Nephron progenitor cell (in vitro differentiated cells): ENCODE measurements around the gene UBXN10.

ENCODE experiments used
- DNase-seq: peaks from one replicate; pipeline ENCODE4 v3.0.0; 2021
- H3K27ac Mint-ChIP-seq: 2 replicates; pipeline ENCODE4 v1.8.0; 2021; ENCODE audit warnings: mild to moderate bottlenecking, moderate library complexity, mixed read lengths
- H3K27me3 Mint-ChIP-seq: 2 replicates; pipeline ENCODE4 v1.8.0; 2021; ENCODE audit warnings: mild to moderate bottlenecking, low read depth, mixed read lengths; ENCODE audit not compliant: poor library complexity
- H3K36me3 Mint-ChIP-seq: 2 replicates; pipeline ENCODE4 v1.8.0; 2021; ENCODE audit warnings: low read depth, mixed read lengths
- H3K4me1 Mint-ChIP-seq: 2 replicates; pipeline ENCODE4 v1.8.0; 2021; ENCODE audit warnings: mixed read lengths
- H3K4me3 Mint-ChIP-seq: 2 replicates; pipeline ENCODE4 v1.8.0; 2021; ENCODE audit warnings: mild to moderate bottlenecking, moderate library complexity, mixed read lengths
- H3K9me3 Mint-ChIP-seq: 2 replicates; pipeline ENCODE4 v1.8.0; 2021; ENCODE audit warnings: mild to moderate bottlenecking, moderate library complexity, mixed read lengths
- TF ChIP-seq, protein P1 (sequence below): fragments of 200-600 bp; sonication (generic); IDR thresholded peaks from 2 replicates; pipeline ENCODE4 v1.5.0; 2021; ENCODE audit warnings: antibody characterized with exemption

UBXN10 gene

DNA sequence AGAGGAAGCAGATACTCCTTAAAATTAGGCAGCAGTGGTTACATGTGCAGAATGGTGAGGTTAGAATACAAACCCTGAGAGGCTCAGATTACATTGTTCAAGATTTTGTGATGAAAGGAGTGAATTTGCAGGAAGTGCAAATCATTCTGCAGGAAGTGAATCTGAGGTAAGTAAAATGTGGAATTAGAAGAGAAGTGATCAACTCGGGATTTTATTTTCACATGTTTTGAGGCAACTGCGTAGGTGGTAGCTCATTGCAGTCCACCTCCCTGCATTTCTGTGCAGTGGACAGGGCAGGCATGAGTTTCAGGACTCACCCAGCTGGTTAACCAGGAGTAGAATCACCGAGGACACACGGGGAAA lies 2.5 kb downstream of the UBXN10 start:
- H3K27me3 Mint-ChIP-seq: peaks cover 3% of the 10 kb centered on the region

DNA sequence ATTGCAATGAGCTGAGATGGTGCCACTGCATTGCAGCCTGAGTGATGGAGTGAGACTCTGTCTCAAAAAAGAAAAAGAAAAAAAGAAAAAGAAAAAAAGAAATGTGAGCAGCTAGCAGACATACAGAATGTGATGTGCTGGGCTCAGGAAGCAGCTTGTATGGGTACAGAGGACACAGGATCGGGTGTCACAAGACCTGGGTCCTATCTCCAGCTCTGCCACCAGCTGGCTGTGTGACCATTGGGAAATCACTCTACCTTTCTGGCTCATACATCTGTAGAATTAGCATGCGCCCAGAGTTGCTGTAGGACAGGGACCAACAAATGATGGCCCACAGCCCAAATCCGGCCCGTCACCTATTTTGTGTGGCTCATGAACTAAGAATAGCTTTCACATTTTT lies 3.8 kb downstream of the UBXN10 start:
- Mint-ChIP-seq H3K27ac (no peak overlapping the region), H3K36me3 (no peaks in the 10 kb centered on the region), H3K9me3 (no peaks in the 10 kb centered on the region), H3K4me1 (peaks cover 53% of the 10 kb centered on the region), H3K4me3 (no peak overlapping the region), H3K27me3 (peaks cover 3% of the 10 kb centered on the region)
- DNase-seq: no peak
- TF ChIP-seq, protein P1, sequence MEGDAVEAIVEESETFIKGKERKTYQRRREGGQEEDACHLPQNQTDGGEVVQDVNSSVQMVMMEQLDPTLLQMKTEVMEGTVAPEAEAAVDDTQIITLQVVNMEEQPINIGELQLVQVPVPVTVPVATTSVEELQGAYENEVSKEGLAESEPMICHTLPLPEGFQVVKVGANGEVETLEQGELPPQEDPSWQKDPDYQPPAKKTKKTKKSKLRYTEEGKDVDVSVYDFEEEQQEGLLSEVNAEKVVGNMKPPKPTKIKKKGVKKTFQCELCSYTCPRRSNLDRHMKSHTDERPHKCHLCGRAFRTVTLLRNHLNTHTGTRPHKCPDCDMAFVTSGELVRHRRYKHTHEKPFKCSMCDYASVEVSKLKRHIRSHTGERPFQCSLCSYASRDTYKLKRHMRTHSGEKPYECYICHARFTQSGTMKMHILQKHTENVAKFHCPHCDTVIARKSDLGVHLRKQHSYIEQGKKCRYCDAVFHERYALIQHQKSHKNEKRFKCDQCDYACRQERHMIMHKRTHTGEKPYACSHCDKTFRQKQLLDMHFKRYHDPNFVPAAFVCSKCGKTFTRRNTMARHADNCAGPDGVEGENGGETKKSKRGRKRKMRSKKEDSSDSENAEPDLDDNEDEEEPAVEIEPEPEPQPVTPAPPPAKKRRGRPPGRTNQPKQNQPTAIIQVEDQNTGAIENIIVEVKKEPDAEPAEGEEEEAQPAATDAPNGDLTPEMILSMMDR: no peak

More for the DNA sequence above, 2.5 kb downstream of the UBXN10 start:
- Mint-ChIP-seq H3K4me3 (no peak overlapping the region), H3K36me3 (no peaks in the 10 kb centered on the region), H3K27ac (no peak overlapping the region), H3K4me1 (peaks cover 66% of the 10 kb centered on the region), H3K9me3 (no peaks in the 10 kb centered on the region)
- DNase-seq: no peak
- TF ChIP-seq, protein P1: no peak

DNA sequence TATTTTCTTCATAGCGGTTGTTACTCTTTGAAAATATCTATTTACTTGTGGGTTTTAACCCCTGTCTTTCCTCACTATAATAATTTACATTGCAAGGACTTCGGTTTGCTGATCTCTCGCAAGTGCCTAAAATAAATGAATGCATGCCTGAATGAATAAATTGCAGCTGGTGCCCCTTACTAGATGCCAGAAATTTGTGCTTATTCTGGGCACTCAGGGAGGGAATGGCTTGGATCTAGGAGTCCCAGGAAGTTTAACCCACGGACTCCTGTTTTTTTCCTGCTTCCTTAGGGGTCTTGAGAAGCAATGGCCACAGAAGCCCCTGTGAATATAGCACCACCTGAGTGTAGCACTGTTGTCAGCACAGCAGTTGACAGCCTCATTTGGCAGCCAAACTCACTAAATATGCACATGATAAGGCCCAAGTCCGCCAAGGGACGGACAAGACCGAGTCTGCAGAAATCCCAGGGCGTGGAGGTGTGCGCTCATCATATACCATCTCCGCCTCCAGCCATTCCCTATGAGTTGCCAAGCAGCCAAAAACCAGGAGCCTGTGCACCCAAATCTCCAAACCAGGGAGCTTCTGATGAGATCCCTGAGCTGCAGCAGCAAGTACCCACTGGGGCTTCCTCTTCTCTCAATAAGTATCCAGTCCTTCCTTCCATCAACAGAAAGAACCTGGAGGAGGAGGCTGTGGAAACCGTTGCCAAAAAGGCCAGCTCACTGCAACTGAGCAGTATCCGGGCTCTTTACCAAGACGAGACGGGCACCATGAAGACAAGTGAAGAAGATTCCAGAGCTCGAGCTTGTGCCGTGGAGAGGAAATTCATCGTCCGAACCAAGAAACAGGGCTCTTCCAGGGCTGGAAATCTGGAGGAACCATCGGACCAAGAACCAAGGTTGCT lies 4.6 kb downstream of the UBXN10 start:
- DNase-seq: no peak
- TF ChIP-seq, protein P1: no peak
- H3K4me3 Mint-ChIP-seq: no peak overlapping the region
- H3K9me3 Mint-ChIP-seq: no peaks in the 10 kb centered on the region
- H3K4me1 Mint-ChIP-seq: peaks cover 45% of the 10 kb centered on the region
- no peaks in the 10 kb centered on the region for H3K36me3 Mint-ChIP-seq
- peaks cover 5% of the 10 kb centered on the region for H3K27me3 Mint-ChIP-seq
- no peak overlapping the region for H3K27ac Mint-ChIP-seq

DNA sequence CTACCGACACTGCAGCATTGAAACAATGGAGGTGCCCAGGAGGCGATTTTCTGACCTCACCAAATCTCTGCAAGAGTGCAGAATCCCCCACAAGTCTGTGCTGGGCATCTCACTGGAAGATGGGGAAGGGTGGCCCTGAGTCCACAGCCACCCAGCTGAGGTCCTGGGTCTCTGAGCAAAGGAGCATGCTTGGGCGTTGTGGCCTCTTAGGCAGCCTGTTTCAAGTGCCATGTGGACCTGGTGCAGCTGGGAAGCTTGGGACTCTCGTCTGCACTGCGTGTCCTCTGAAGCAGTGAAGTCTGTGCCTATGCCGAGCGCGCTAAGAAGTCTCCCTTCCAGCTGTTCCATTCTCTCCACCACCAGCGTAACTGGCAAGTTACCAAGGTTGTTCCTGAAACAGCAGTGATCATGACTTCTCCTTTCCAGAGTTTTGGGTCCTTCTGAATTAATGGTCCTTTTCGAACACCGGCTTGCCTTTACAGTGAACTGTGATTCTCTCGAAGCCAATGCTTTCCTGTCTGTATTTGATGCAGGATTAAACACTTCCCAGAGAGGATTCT lies 5.5 kb downstream of the UBXN10 start:
- H3K27me3 Mint-ChIP-seq: peaks cover 5% of the 10 kb centered on the region
- TF ChIP-seq, protein P1: no peak
- no peak for DNase-seq
- no peaks in the 10 kb centered on the region for H3K9me3 Mint-ChIP-seq
- H3K4me3 Mint-ChIP-seq: no peak overlapping the region
- H3K36me3 Mint-ChIP-seq: no peaks in the 10 kb centered on the region
- no peak overlapping the region for H3K27ac Mint-ChIP-seq
- H3K4me1 Mint-ChIP-seq: peaks cover 42% of the 10 kb centered on the region

DNA sequence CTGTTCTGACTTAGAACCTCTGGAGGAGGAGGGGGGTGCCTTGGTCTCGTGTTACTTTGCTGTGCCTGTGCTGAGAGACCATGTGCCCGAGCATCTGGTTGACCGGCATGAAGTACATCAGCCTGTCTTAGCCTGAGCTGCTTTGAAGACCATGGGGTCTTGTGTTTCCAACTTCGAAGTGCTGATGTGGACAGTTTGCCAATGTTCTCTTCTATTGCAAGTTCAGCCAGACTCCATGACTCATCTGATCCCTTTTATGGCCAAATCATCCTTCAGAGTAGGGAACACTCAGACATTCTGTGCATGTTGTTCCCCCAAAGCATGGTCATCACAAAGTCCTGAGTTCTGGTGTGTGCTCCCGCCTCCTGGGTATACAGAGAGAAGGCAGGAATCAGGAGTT lies 6.5 kb downstream of the UBXN10 start:
- no peak for DNase-seq
- no peaks in the 10 kb centered on the region for H3K9me3 Mint-ChIP-seq
- peaks cover 32% of the 10 kb centered on the region for H3K4me1 Mint-ChIP-seq

More for the DNA sequence above, 6.5 kb downstream of the UBXN10 start:
- H3K27ac Mint-ChIP-seq: no peak overlapping the region
- H3K27me3 Mint-ChIP-seq: peaks cover 9% of the 10 kb centered on the region
- TF ChIP-seq, protein P1: no peak
- H3K4me3 Mint-ChIP-seq: no peak overlapping the region
- H3K36me3 Mint-ChIP-seq: no peaks in the 10 kb centered on the region
